K562 (cell line): ENCODE measurements around the gene SLC52A1. TPM values are rescaled to one million over a fixed set of nuclear protein-coding genes. Genes with fewer than 3 reads are reported as not detected.

Experiments
- ATAC-seq: fragments of 200-7000 bp; cut with Tn5 transposase; 3 replicates; pipeline ENCODE4 v1.9.1; 2020; ENCODE audit warnings: moderate library complexity
- BruUV-seq: library from RNA; stranded (reverse); fragments of 400-500 nt; replicated peaks from 2 replicates; lab custom pipeline; 2021; lab: Mats Ljungman, UMichigan
- CTCF ChIA-PET: fragments of 300-600 bp; formaldehyde crosslinking; extraction: SDS; loops from one replicate; lab custom pipeline; 2021; ENCODE audit warnings: low intra/inter-chr PET ratio; lab: Yijun Ruan, JAX
- POLR2A ChIA-PET: fragments of 300-600, 350-650 bp; sonication (Branson Sonifier 250); formaldehyde crosslinking; extraction: SDS; loops from one replicate; lab custom pipeline; 2021; ENCODE audit warnings: antibody characterized with exemption, inconsistent platforms; lab: Yijun Ruan, JAX
- DNase-seq, 4 experiments: peaks; one replicate each; pipeline versions ENCODE4 v3.0.0 to v3.0.0-alpha.2; 2011 to 2018; ENCODE audit warnings: low spot score in 3 of 4, mixed read lengths in 3 of 4; ENCODE audit errors: extremely low read depth in 1 of 4
- FAIRE-seq: peaks from 2 replicates; lab custom pipeline; 2011; peaks lifted over from hg19 to GRCh38; lab: Jason Lieb, UNC
- H2AFZ ChIP-seq: 2 replicates; pipeline ENCODE4 v1.6.0; 2011; ENCODE audit warnings: low read depth, low read length, control low read depth, inconsistent platforms
- H3K27ac ChIP-seq: fragments of 200-600 bp; 3 replicates; pipeline ENCODE4 v1.8.0; 2011; ENCODE audit warnings: low read depth, mild to moderate bottlenecking, control low read depth, inconsistent platforms, low read length, moderate library complexity, mixed read lengths; ENCODE audit errors: extremely low read depth
- H3K27me3 ChIP-seq, 2 experiments: fragments of 300-600 bp in 1 of 2; 2 replicates in 1 of 2; 3 replicates in 1 of 2; pipeline versions ENCODE4 v1.6.0 to v1.8.0; 2011; ENCODE audit warnings: inconsistent platforms in 2 of 2, low read length in 2 of 2, mild to moderate bottlenecking in 1 of 2, mixed read lengths in 1 of 2, moderate library complexity in 1 of 2; ENCODE audit not compliant: control insufficient read depth in 2 of 2, insufficient read depth in 2 of 2
- H3K36me3 ChIP-seq: fragments of 300-600 bp; 3 replicates; pipeline ENCODE4 v1.8.0; 2011; ENCODE audit warnings: mild to moderate bottlenecking, low read length, inconsistent platforms; ENCODE audit not compliant: control insufficient read depth, insufficient read depth
- H3K4me1 ChIP-seq, 2 experiments: fragments of 200-600 bp in 1 of 2; replicated peaks in 1 of 2; 2 replicates in 1 of 2; 3 replicates in 1 of 2; pipeline versions ENCODE4 v1.5.1 to v1.8.0; 2011; ENCODE audit warnings: inconsistent platforms in 2 of 2, low read length in 2 of 2, mild to moderate bottlenecking in 1 of 2, mixed read lengths in 1 of 2, moderate library complexity in 1 of 2; ENCODE audit not compliant: control insufficient read depth in 2 of 2, insufficient read depth in 2 of 2
- H3K4me2 ChIP-seq: 2 replicates; pipeline ENCODE4 v1.6.1; 2011; ENCODE audit warnings: low read length, control low read depth, inconsistent platforms, mixed read lengths; ENCODE audit not compliant: insufficient read depth
- H3K4me3 ChIP-seq: fragments of 200-600 bp; sonication (generic), shearing (Covaris generic); 2 replicates; pipeline ENCODE4 v1.5.1; 2016; ENCODE audit warnings: control low read depth, inconsistent platforms
- H3K79me2 ChIP-seq: fragments of 200-600 bp; 3 replicates; pipeline ENCODE4 v1.8.0; 2011; ENCODE audit warnings: low read length, inconsistent platforms; ENCODE audit not compliant: control insufficient read depth, insufficient read depth
- H3K9ac ChIP-seq, 2 experiments: 2 replicates each; pipeline versions ENCODE4 v1.6.0 to v1.6.1; 2011; ENCODE audit warnings: low read depth in 2 of 2, low read length in 2 of 2, control low read depth in 1 of 2, inconsistent platforms in 1 of 2, mild to moderate bottlenecking in 1 of 2, mixed read lengths in 1 of 2; ENCODE audit not compliant: insufficient read depth in 1 of 2
- H3K9me1 ChIP-seq: one replicate; pipeline ENCODE4 v1.6.0; 2011; ENCODE audit warnings: inconsistent platforms, mild to moderate bottlenecking, low read length, moderate library complexity; ENCODE audit not compliant: control insufficient read depth, insufficient read depth
- H3K9me3 ChIP-seq: replicated peaks from 2 replicates; pipeline ENCODE4 v1.5.1; 2011; ENCODE audit warnings: low read depth, low read length, inconsistent platforms; ENCODE audit not compliant: control insufficient read depth, insufficient read depth
- H4K20me1 ChIP-seq: replicated peaks from 2 replicates; pipeline ENCODE4 v1.6.1; 2011; ENCODE audit warnings: low read length, inconsistent platforms, mixed read lengths; ENCODE audit not compliant: control insufficient read depth, insufficient read depth
- ETS2 ChIP-seq: IDR thresholded peaks from 2 replicates; pipeline ENCODE4 v1.6.1; 2016; ENCODE audit warnings: borderline replicate concordance, missing genetic modification characterization, mild to moderate bottlenecking, moderate library complexity, missing compliant biosample characterization; ENCODE audit not compliant: poor library complexity, severe bottlenecking
- GATAD2B ChIP-seq: fragments of 450-650 bp; IDR thresholded peaks from 2 replicates; pipeline ENCODE4 v1.6.1; 2017; ENCODE audit warnings: mild to moderate bottlenecking, borderline replicate concordance
- PCBP2 ChIP-seq: fragments of 200-400 bp; formaldehyde crosslinking; IDR thresholded peaks from 2 replicates; pipeline ENCODE4 v1.6.1; 2018; ENCODE audit warnings: low read length, low read depth, mild to moderate bottlenecking, moderate library complexity; ENCODE audit not compliant: poor library complexity, severe bottlenecking
- PYGO2 ChIP-seq: fragments of 450-650 bp; IDR thresholded peaks from 2 replicates; pipeline ENCODE4 v1.6.1; 2016; ENCODE audit warnings: mild to moderate bottlenecking, missing genetic modification characterization, moderate library complexity, missing compliant biosample characterization
- SMAD1 ChIP-seq: fragments of 150-350 bp; IDR thresholded peaks from 2 replicates; pipeline ENCODE4 v1.6.1; 2014; ENCODE audit warnings: low read length, low read depth; ENCODE audit not compliant: partially characterized antibody
- SMARCA4 ChIP-seq: fragments of 450-650 bp; IDR thresholded peaks from 2 replicates; pipeline ENCODE4 v1.6.1; 2016
- ZNF3 ChIP-seq: fragments of 250-450 bp; sonication (Bioruptor Pico); IDR thresholded peaks from 2 replicates; pipeline ENCODE4 v1.5.0; 2021; ENCODE audit warnings: mild to moderate bottlenecking, moderate library complexity
- WGBS: fragments of 100-300 bp; shearing (Covaris generic); methylation state at CpG from one replicate; pipeline ENCODE4 v1.1.6; 2016; ENCODE audit warnings: low coverage, mixed read lengths; ENCODE audit not compliant: insufficient coverage; ENCODE audit errors: missing lambda C conversion rate; 5-methylcytosine and 5-hydroxymethylcytosine counted together
- in situ Hi-C: fragments of 300-500 bp; cut with MboI; formaldehyde crosslinking; loops from 4 replicates; pipeline ENCODE4 v1.15.0; 2018; ENCODE audit warnings: inconsistent platforms, mixed read lengths
- intact Hi-C: fragments of 100-400 bp; cut with micrococcal nuclease; formaldehyde crosslinking; loops from 2 replicates; pipeline ENCODE4 v1.14.2; 2022
- polyA plus RNA-seq, 8 experiments: library from polyadenylated mRNA; depleted of rRNA in 4 of 8; stranded (reverse) in 5 of 8; unstranded in 3 of 8; fragments of >200 nt; fragmentation: Nextera tagmentation in 2 of 8; fragmentation: Illumina TruSeq in 1 of 8; extraction: Ambion mirVana in 2 of 8; extraction: Trizol in 1 of 8; gene quantifications; 2 replicates each; pipeline versions ENCODE4 v1.2.1 to v1.2.3, GENCODE V29; 2011 to 2014; ENCODE audit warnings: inconsistent platforms in 1 of 8, missing spikeins in 1 of 8
- total RNA-seq, 7 experiments: library from RNA; depleted of rRNA in 6 of 7; stranded (reverse); fragments of >200 nt in 6 of 7; fragmentation: Illumina TruSeq in 2 of 7; extraction: Trizol in 2 of 7; gene quantifications; 2 replicates each; pipeline versions ENCODE4 v1.2.1 to v1.2.3, GENCODE V29; 2011 to 2021; ENCODE audit warnings: low replicate concordance in 1 of 7
- TF ChIP-seq, protein P1 (sequence below): sonication (generic); formaldehyde crosslinking; IDR thresholded peaks from 2 replicates; pipeline ENCODE4 v1.8.1; 2023; ENCODE audit warnings: mild to moderate bottlenecking, missing genetic modification reagents
- TF ChIP-seq, protein P2 (sequence below): sonication (generic); formaldehyde crosslinking; IDR thresholded peaks from 2 replicates; pipeline ENCODE4 v1.8.0; 2022; ENCODE audit warnings: mild to moderate bottlenecking, missing genetic modification reagents, borderline replicate concordance

SLC52A1 gene
- total and polyA plus RNA-seq, 9 of the 15 experiments (the other 6 are each of a cell fraction or from before 2014, with no cell fraction given) = 0.04 TPM; not detected in 8

DNA sequence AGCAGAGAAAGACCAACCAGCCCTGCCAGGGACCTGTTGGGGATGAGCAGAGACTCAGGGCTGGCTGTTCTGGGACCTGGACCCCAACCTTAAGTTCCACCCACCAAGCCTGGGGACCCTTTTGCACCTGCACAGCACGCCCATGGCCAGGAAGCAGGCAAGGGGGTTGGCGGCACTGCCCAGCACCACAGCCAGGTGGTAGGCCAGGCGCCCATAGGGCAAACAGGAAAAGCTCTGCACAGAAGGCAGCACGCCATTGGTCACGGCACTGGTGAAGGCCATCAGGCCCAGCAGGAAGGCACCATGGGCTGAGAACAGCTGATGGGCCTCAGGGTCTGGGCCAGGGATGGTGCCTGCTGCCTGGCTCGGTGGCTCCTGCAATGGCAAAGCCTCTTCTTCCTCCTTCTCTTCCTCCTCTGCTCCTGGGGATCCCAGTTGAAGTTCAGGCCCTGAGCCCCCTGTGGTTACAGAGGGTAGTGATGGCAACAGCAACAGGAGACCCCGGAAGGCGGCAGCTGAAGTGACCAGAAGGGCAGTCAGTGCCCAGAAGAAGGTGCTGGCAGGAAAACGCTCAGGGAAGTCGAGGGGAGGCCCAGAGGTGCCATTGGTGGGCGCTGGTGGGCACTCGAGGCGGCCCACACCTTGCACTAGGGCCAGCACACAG lies 1.7 kb downstream of the SLC52A1 start:
- 46% methylated on average over 8 of the region's 13 CpGs for WGBS
- Histone ChIP-seq H3K27me3 (no peaks in the 10 kb centered on the region; a peak in 1 of 5 replicates), H3K79me2 (no peaks in the 10 kb centered on the region)
- no peak for TF ChIP-seq SMAD1
- TF ChIP-seq, all 486 proteins: peak for 0
- Histone ChIP-seq H3K27ac (no peak overlapping the region), H3K9me3 (no peaks in the 10 kb centered on the region), H3K4me2 (no peak overlapping the region), H3K9me1 (no peaks in the 10 kb centered on the region), H4K20me1 (no peaks in the 10 kb centered on the region), H3K4me1 (peaks cover 0 to 6% of the 10 kb centered on the region in 2 experiments; a peak in 3 of 5 replicates), H2AFZ (no peak overlapping the region), H3K4me3 (no peak overlapping the region), H3K36me3 (no peaks in the 10 kb centered on the region), H3K9ac (no peak overlapping the region)
- ChIA-PET POLR2A (no interaction called here), CTCF (no interaction called here)
- intact Hi-C loops (no loop called here), in situ Hi-C loops (no loop called here)
- BruUV-seq = no TSS peak
- FAIRE-seq = no peak
- DNase-seq = no peak
- no peak for ATAC-seq

DNA sequence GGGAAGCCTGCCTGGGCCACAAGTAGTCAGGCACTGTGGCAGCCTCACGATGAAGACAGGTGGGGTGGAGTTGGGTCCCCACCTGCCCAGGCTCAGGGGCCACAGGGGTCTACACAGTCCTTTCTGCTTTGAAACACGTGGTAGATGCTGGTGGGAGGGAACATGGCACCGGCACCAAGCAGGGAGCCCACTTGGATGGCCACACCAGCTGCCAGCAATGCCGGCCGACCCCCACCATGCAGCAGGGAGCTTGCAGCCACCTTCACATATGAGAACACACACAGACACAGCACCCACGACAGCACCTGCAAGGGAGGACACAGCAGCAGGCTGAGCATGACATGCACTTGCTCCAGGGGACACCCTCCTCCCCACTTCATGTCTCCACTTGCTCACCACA lies 2.4 kb downstream of the SLC52A1 start:
- no peak overlapping the region for H3K4me3 ChIP-seq
- no peak overlapping the region for H3K27ac ChIP-seq
- in situ Hi-C loops (no loop called here), intact Hi-C loops (no loop called here)
- no peak overlapping the region for H2AFZ ChIP-seq
- ChIA-PET CTCF (no interaction called here), POLR2A (no interaction called here)
- no peak overlapping the region for H3K4me2 ChIP-seq
- ATAC-seq = no peak
- no peak for DNase-seq
- no peaks in the 10 kb centered on the region; a peak in 1 of 5 replicates for H3K27me3 ChIP-seq
- H4K20me1 ChIP-seq = no peaks in the 10 kb centered on the region
- H3K9ac ChIP-seq = no peak overlapping the region
- peaks cover 0 to 6% of the 10 kb centered on the region in 2 experiments; a peak in 3 of 5 replicates for H3K4me1 ChIP-seq
- H3K36me3 ChIP-seq = no peaks in the 10 kb centered on the region
- H3K9me1 ChIP-seq = no peaks in the 10 kb centered on the region
- BruUV-seq = no TSS peak
- FAIRE-seq = no peak
- no peaks in the 10 kb centered on the region for H3K9me3 ChIP-seq
- 60% methylated on average over 6 of the region's 6 CpGs for WGBS
- no peaks in the 10 kb centered on the region for H3K79me2 ChIP-seq
- TF ChIP-seq SMARCA4 (no peak), ETS2 (tag) (no peak), ZNF3 (CRISPR knock-in tag) (no peak), GATAD2B (no peak), PYGO2 (no peak), PCBP2 (no peak)
- TF ChIP-seq, protein P1, sequence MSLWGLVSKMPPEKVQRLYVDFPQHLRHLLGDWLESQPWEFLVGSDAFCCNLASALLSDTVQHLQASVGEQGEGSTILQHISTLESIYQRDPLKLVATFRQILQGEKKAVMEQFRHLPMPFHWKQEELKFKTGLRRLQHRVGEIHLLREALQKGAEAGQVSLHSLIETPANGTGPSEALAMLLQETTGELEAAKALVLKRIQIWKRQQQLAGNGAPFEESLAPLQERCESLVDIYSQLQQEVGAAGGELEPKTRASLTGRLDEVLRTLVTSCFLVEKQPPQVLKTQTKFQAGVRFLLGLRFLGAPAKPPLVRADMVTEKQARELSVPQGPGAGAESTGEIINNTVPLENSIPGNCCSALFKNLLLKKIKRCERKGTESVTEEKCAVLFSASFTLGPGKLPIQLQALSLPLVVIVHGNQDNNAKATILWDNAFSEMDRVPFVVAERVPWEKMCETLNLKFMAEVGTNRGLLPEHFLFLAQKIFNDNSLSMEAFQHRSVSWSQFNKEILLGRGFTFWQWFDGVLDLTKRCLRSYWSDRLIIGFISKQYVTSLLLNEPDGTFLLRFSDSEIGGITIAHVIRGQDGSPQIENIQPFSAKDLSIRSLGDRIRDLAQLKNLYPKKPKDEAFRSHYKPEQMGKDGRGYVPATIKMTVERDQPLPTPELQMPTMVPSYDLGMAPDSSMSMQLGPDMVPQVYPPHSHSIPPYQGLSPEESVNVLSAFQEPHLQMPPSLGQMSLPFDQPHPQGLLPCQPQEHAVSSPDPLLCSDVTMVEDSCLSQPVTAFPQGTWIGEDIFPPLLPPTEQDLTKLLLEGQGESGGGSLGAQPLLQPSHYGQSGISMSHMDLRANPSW (CRISPR knock-in tag) = no peak
- TF ChIP-seq, protein P2, sequence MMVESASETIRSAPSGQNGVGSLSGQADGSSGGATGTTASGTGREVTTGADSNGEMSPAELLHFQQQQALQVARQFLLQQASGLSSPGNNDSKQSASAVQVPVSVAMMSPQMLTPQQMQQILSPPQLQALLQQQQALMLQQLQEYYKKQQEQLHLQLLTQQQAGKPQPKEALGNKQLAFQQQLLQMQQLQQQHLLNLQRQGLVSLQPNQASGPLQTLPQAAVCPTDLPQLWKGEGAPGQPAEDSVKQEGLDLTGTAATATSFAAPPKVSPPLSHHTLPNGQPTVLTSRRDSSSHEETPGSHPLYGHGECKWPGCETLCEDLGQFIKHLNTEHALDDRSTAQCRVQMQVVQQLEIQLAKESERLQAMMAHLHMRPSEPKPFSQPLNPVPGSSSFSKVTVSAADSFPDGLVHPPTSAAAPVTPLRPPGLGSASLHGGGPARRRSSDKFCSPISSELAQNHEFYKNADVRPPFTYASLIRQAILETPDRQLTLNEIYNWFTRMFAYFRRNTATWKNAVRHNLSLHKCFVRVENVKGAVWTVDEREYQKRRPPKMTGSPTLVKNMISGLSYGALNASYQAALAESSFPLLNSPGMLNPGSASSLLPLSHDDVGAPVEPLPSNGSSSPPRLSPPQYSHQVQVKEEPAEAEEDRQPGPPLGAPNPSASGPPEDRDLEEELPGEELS = no peak
